ENCODE measurements around the gene COL27A1. TPM values are rescaled to one million over a fixed set of nuclear protein-coding genes. Genes with fewer than 3 reads are reported as not detected.

COL27A1 gene
- total and polyA plus RNA-seq, 2 experiments from 2014 or later: 10.5 to 18.0 TPM

DNA sequence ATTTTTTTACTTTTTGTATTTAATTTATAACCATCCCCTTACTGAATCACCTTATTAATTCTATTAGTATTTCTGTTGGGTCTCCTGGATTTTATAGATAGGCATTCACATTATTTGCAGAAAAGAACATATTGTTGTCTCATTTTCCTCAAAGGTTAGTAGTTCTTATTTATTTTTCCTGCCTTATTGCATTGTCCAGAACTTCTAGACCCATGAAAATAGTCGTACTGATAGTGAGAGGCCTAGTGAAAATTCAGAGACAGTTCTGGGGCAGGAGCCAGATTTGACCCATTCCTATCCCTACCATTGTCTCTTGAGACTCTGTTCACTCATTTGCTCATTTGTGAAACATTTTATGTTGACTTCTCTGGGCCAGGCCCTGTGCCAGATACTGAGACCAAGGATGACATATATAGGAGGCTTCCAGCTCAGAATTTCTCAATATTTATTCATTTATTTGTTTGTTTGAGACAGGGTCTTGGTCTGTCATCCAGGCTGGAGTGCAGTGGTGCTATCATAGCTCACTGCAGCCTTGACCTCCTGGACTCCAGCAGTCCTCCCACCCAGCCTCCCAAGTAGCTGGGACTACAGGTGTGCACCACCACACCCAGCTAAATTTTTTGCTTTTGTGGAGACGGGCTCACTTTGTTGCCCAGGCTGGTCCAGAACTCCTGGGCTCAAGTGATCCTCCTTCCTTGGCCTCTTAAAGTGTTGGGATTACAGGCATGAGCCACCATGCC lies 34.7 kb downstream of the COL27A1 start:
- Mint-ChIP-seq H3K27me3 (ENCODE audit: insufficient read depth, low read depth, poor library complexity) (peaks cover 2% of the 10 kb centered on the region), H3K36me3 (ENCODE audit: low read depth) (peaks cover 31% of the 10 kb centered on the region), H3K4me1 (no peaks in the 10 kb centered on the region), H3K27ac (no peak overlapping the region), H3K9me3 (peaks cover 19% of the 10 kb centered on the region), H3K4me3 (no peak overlapping the region)
- DNase-seq (ENCODE audit: low spot score) (no peak), ATAC-seq (no peak)
- no peak overlapping the region for H3K4me2 ChIP-seq
- H3F3A ChIP-seq (replicated peaks; ENCODE audit: low read depth): no peaks in the 10 kb centered on the region
- H3K4me1 ChIP-seq (ENCODE audit: insufficient read depth): no peaks in the 10 kb centered on the region
- H3K27me3 ChIP-seq (ENCODE audit: insufficient read depth): no peaks in the 10 kb centered on the region
- no peaks in the 10 kb centered on the region for H4K20me1 ChIP-seq (replicated peaks; ENCODE audit: insufficient read depth)
- H3K27ac ChIP-seq (ENCODE audit: low read depth): no peak overlapping the region
- peaks cover 13% of the 10 kb centered on the region; the same call in 1 of the 2 replicates for H3K36me3 ChIP-seq (ENCODE audit: insufficient read depth)
- H3K9me2 ChIP-seq (ENCODE audit: insufficient read depth): peaks cover 3% of the 10 kb centered on the region; the same call in 1 of the 2 replicates
- H3K79me2 ChIP-seq (replicated peaks; ENCODE audit: insufficient read depth): no peaks in the 10 kb centered on the region
- H2AFZ ChIP-seq: no peak overlapping the region
- no peak overlapping the region for H3K4me3 ChIP-seq
- TF ChIP-seq CREB1 (CRISPR knock-in tag; IDR thresholded peaks at IDR 0.05; ENCODE audit: low read depth): no peak
- TF ChIP-seq STAT1 (IDR thresholded peaks at IDR 0.05; ENCODE audit: unreplicated experiment): no peak
- no peak for TF ChIP-seq NANOG (IDR thresholded peaks at IDR 0.05; ENCODE audit: borderline replicate concordance)
- TF ChIP-seq POLR2AphosphoS5 (IDR thresholded peaks at IDR 0.05; ENCODE audit: low read depth): no peak
- TF ChIP-seq EZH2 (IDR thresholded peaks at IDR 0.05; ENCODE audit: low read depth, unreplicated experiment): no peak
- TF ChIP-seq, protein P1, sequence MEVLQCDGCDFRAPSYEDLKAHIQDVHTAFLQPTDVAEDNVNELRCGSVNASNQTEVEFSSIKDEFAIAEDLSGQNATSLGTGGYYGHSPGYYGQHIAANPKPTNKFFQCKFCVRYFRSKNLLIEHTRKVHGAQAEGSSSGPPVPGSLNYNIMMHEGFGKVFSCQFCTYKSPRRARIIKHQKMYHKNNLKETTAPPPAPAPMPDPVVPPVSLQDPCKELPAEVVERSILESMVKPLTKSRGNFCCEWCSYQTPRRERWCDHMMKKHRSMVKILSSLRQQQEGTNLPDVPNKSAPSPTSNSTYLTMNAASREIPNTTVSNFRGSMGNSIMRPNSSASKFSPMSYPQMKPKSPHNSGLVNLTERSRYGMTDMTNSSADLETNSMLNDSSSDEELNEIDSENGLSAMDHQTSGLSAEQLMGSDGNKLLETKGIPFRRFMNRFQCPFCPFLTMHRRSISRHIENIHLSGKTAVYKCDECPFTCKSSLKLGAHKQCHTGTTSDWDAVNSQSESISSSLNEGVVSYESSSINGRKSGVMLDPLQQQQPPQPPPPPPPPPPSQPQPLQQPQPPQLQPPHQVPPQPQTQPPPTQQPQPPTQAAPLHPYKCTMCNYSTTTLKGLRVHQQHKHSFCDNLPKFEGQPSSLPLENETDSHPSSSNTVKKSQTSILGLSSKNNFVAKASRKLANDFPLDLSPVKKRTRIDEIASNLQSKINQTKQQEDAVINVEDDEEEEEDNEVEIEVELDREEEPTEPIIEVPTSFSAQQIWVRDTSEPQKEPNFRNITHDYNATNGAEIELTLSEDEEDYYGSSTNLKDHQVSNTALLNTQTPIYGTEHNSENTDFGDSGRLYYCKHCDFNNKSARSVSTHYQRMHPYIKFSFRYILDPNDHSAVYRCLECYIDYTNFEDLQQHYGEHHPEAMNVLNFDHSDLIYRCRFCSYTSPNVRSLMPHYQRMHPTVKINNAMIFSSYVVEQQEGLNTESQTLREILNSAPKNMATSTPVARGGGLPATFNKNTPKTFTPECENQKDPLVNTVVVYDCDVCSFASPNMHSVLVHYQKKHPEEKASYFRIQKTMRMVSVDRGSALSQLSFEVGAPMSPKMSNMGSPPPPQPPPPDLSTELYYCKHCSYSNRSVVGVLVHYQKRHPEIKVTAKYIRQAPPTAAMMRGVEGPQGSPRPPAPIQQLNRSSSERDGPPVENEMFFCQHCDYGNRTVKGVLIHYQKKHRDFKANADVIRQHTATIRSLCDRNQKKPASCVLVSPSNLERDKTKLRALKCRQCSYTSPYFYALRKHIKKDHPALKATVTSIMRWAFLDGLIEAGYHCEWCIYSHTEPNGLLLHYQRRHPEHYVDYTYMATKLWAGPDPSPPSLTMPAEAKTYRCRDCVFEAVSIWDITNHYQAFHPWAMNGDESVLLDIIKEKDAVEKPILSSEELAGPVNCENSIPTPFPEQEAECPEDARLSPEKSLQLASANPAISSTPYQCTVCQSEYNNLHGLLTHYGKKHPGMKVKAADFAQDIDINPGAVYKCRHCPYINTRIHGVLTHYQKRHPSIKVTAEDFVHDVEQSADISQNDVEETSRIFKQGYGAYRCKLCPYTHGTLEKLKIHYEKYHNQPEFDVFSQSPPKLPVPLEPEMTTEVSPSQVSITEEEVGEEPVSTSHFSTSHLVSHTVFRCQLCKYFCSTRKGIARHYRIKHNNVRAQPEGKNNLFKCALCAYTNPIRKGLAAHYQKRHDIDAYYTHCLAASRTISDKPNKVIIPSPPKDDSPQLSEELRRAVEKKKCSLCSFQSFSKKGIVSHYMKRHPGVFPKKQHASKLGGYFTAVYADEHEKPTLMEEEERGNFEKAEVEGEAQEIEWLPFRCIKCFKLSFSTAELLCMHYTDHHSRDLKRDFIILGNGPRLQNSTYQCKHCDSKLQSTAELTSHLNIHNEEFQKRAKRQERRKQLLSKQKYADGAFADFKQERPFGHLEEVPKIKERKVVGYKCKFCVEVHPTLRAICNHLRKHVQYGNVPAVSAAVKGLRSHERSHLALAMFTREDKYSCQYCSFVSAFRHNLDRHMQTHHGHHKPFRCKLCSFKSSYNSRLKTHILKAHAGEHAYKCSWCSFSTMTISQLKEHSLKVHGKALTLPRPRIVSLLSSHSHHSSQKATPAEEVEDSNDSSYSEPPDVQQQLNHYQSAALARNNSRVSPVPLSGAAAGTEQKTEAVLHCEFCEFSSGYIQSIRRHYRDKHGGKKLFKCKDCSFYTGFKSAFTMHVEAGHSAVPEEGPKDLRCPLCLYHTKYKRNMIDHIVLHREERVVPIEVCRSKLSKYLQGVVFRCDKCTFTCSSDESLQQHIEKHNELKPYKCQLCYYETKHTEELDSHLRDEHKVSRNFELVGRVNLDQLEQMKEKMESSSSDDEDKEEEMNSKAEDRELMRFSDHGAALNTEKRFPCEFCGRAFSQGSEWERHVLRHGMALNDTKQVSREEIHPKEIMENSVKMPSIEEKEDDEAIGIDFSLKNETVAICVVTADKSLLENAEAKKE (CRISPR knock-in tag; IDR thresholded peaks at IDR 0.05): no peak
- TF ChIP-seq JUNB (IDR thresholded peaks at IDR 0.05; ENCODE audit: unreplicated experiment): no peak
- no peak for TF ChIP-seq ZNF114 (CRISPR knock-in tag; IDR thresholded peaks at IDR 0.05)
- TF ChIP-seq, protein P2, sequence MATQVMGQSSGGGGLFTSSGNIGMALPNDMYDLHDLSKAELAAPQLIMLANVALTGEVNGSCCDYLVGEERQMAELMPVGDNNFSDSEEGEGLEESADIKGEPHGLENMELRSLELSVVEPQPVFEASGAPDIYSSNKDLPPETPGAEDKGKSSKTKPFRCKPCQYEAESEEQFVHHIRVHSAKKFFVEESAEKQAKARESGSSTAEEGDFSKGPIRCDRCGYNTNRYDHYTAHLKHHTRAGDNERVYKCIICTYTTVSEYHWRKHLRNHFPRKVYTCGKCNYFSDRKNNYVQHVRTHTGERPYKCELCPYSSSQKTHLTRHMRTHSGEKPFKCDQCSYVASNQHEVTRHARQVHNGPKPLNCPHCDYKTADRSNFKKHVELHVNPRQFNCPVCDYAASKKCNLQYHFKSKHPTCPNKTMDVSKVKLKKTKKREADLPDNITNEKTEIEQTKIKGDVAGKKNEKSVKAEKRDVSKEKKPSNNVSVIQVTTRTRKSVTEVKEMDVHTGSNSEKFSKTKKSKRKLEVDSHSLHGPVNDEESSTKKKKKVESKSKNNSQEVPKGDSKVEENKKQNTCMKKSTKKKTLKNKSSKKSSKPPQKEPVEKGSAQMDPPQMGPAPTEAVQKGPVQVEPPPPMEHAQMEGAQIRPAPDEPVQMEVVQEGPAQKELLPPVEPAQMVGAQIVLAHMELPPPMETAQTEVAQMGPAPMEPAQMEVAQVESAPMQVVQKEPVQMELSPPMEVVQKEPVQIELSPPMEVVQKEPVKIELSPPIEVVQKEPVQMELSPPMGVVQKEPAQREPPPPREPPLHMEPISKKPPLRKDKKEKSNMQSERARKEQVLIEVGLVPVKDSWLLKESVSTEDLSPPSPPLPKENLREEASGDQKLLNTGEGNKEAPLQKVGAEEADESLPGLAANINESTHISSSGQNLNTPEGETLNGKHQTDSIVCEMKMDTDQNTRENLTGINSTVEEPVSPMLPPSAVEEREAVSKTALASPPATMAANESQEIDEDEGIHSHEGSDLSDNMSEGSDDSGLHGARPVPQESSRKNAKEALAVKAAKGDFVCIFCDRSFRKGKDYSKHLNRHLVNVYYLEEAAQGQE (IDR thresholded peaks at IDR 0.05; ENCODE audit: unreplicated experiment): no peak
- TF ChIP-seq, protein P3, sequence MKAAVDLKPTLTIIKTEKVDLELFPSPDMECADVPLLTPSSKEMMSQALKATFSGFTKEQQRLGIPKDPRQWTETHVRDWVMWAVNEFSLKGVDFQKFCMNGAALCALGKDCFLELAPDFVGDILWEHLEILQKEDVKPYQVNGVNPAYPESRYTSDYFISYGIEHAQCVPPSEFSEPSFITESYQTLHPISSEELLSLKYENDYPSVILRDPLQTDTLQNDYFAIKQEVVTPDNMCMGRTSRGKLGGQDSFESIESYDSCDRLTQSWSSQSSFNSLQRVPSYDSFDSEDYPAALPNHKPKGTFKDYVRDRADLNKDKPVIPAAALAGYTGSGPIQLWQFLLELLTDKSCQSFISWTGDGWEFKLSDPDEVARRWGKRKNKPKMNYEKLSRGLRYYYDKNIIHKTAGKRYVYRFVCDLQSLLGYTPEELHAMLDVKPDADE (IDR thresholded peaks at IDR 0.05): no peak

All from GM23338 (cell line).